HepG2 (cell line): ENCODE data around the gene ERLEC1. TPM values are rescaled to one million over a fixed set of nuclear protein-coding genes. Genes with fewer than 3 reads are reported as not detected.

Experiments
- ATAC-seq: fragments of 200-7000 bp; cut with Tn5 transposase; 3 replicates; pipeline ENCODE4 v1.9.1; 2020; ENCODE audit warnings: mild to moderate bottlenecking, moderate library complexity
- BruUV-seq: library from RNA; stranded (reverse); fragments of 400-500 nt; replicated peaks from 2 replicates; lab custom pipeline; 2021; lab: Mats Ljungman, UMichigan
- CTCF ChIA-PET: fragments of 300-600 bp; formaldehyde crosslinking; extraction: SDS; loops from one replicate; lab custom pipeline; 2021; ENCODE audit warnings: low total read pairs, inconsistent platforms, low intra/inter-chr PET ratio; lab: Yijun Ruan, JAX
- POLR2A ChIA-PET: fragments of 350-600 bp; sonication (Branson Sonifier 250); formaldehyde crosslinking; loops from one replicate; lab custom pipeline; 2020; ENCODE audit warnings: antibody characterized with exemption, inconsistent platforms; lab: Yijun Ruan, JAX
- DNase-seq: peaks from one replicate; pipeline ENCODE4 v3.0.0-alpha.2; 2015; ENCODE audit warnings: low spot score
- FAIRE-seq: peaks from 3 replicates; lab custom pipeline; 2011; peaks lifted over from hg19 to GRCh38; lab: Jason Lieb, UNC
- H2AFZ ChIP-seq: one replicate; pipeline ENCODE4 v1.6.1; 2011; ENCODE audit warnings: low read length, inconsistent platforms
- H3K27ac ChIP-seq: fragments of 300-600 bp; 3 replicates; pipeline ENCODE4 v1.8.0; 2011; ENCODE audit warnings: mixed run types, mild to moderate bottlenecking, mixed read lengths, low read length, inconsistent platforms; ENCODE audit not compliant: insufficient read depth; ENCODE audit errors: extremely low read length
- H3K27me3 ChIP-seq, 2 experiments: fragments of 200-600 bp in 1 of 2; 2 replicates in 1 of 2; 3 replicates in 1 of 2; pipeline versions ENCODE4 v1.6.0 to v1.8.0; 2011; ENCODE audit warnings: low read length in 2 of 2, mild to moderate bottlenecking in 2 of 2, moderate library complexity in 2 of 2, inconsistent platforms in 1 of 2; ENCODE audit not compliant: insufficient read depth in 2 of 2, control insufficient read depth in 1 of 2
- H3K36me3 ChIP-seq, 2 experiments: fragments of 200-600 bp in 1 of 2; replicated peaks in 1 of 2; 2 replicates in 1 of 2; 3 replicates in 1 of 2; pipeline versions ENCODE4 v1.5.1 to v1.8.0; 2011; ENCODE audit warnings: low read length in 2 of 2, inconsistent platforms in 1 of 2; ENCODE audit not compliant: insufficient read depth in 2 of 2, control insufficient read depth in 1 of 2
- H3K4me1 ChIP-seq: 2 replicates; pipeline ENCODE4 v1.5.1; 2012; ENCODE audit warnings: low read length, inconsistent platforms; ENCODE audit not compliant: insufficient read depth
- H3K4me2 ChIP-seq: 2 replicates; pipeline ENCODE4 v1.6.0; 2011; ENCODE audit warnings: low read depth, low read length, inconsistent platforms
- H3K4me3 ChIP-seq, 3 experiments: fragments of 200-600 bp in 1 of 3; sonication (generic), shearing (Covaris generic) in 1 of 3; replicated peaks in 1 of 3; 2 replicates each; pipeline ENCODE4 v1.5.1; 2011 to 2016; ENCODE audit warnings: low read length in 3 of 3, inconsistent platforms in 2 of 3, low read depth in 2 of 3, mild to moderate bottlenecking in 2 of 3, control low read depth in 1 of 3, mixed read lengths in 1 of 3; ENCODE audit not compliant: insufficient read depth in 1 of 3
- H3K79me2 ChIP-seq: one replicate; pipeline ENCODE4 v1.6.1; 2011; ENCODE audit warnings: low read length, inconsistent platforms; ENCODE audit not compliant: insufficient read depth
- H3K9ac ChIP-seq: 2 replicates; pipeline ENCODE4 v1.6.0; 2011; ENCODE audit warnings: mild to moderate bottlenecking, low read depth, low read length, inconsistent platforms; ENCODE audit not compliant: insufficient read depth
- H3K9me3 ChIP-seq: 2 replicates; pipeline ENCODE4 v1.5.1; 2012; ENCODE audit warnings: mild to moderate bottlenecking, low read length
- H4K20me1 ChIP-seq: 2 replicates; pipeline ENCODE4 v1.6.0; 2011; ENCODE audit warnings: inconsistent platforms, mild to moderate bottlenecking, low read length, moderate library complexity; ENCODE audit not compliant: insufficient read depth
- CC2D1A ChIP-seq: sonication (generic); formaldehyde crosslinking; IDR thresholded peaks from 2 replicates; pipeline ENCODE4 v1.8.1; 2023; ENCODE audit warnings: mild to moderate bottlenecking, missing genetic modification reagents
- CENPBD1 ChIP-seq: sonication (generic); formaldehyde crosslinking; IDR thresholded peaks from 2 replicates; pipeline ENCODE4 v1.8.0; 2022; ENCODE audit warnings: missing genetic modification reagents, low read depth, mild to moderate bottlenecking, borderline replicate concordance
- MNT ChIP-seq: fragments of 450-650 bp; IDR thresholded peaks from 2 replicates; pipeline ENCODE4 v1.6.1; 2016
- NFRKB ChIP-seq: fragments of 450-650 bp; IDR thresholded peaks from 2 replicates; pipeline ENCODE4 v1.6.1; 2017
- RCOR2 ChIP-seq: IDR thresholded peaks from 2 replicates; pipeline ENCODE4 v1.6.1; 2016; ENCODE audit warnings: missing biosample characterization, missing genetic modification reagents
- RELA ChIP-seq: sonication (generic); formaldehyde crosslinking; IDR thresholded peaks from 2 replicates; pipeline ENCODE4 v1.4.0; 2020; ENCODE audit warnings: missing genetic modification reagents
- REST ChIP-seq, 2 experiments: IDR thresholded peaks; 2 replicates each; pipeline ENCODE4 v1.6.1; 2011 to 2012; ENCODE audit warnings: low read length in 2 of 2, borderline replicate concordance in 1 of 2, low read depth in 1 of 2, mild to moderate bottlenecking in 1 of 2, moderate library complexity in 1 of 2
- TP53 ChIP-seq: sonication (generic); formaldehyde crosslinking; conservative IDR thresholded peaks from 2 replicates; pipeline ENCODE4 v1.4.0; 2020; ENCODE audit warnings: missing genetic modification reagents
- ZFP1 ChIP-seq: IDR thresholded peaks from 2 replicates; pipeline ENCODE4 v1.6.1; 2016
- ZFP36 ChIP-seq: fragments of 150-350 bp; IDR thresholded peaks from 2 replicates; pipeline ENCODE4 v1.6.1; 2018; ENCODE audit warnings: borderline replicate concordance, low read length, low read depth; ENCODE audit not compliant: partially characterized antibody
- ZNF10 ChIP-seq: sonication (generic); formaldehyde crosslinking; IDR thresholded peaks from 2 replicates; pipeline ENCODE4 v1.4.0; 2020; ENCODE audit warnings: mild to moderate bottlenecking, low read depth, missing genetic modification reagents, borderline replicate concordance
- ZNF232 ChIP-seq: sonication (generic); formaldehyde crosslinking; IDR thresholded peaks from 2 replicates; pipeline ENCODE4 v1.4.0; 2020; ENCODE audit warnings: missing genetic modification reagents, borderline replicate concordance
- ZNF24 ChIP-seq: fragments of 450-650 bp; IDR thresholded peaks from 2 replicates; pipeline ENCODE4 v1.6.1; 2017; ENCODE audit warnings: antibody characterized with exemption, mild to moderate bottlenecking
- ZNF556 ChIP-seq: sonication (generic); formaldehyde crosslinking; IDR thresholded peaks from 2 replicates; pipeline ENCODE4 v1.4.0; 2020; ENCODE audit warnings: mild to moderate bottlenecking, missing genetic modification reagents, borderline replicate concordance
- ZNF598 ChIP-seq: sonication (generic); formaldehyde crosslinking; IDR thresholded peaks from 2 replicates; pipeline ENCODE4 v1.5.1; 2020; ENCODE audit warnings: mild to moderate bottlenecking, missing genetic modification reagents, borderline replicate concordance
- ZNF703 ChIP-seq: sonication (generic); formaldehyde crosslinking; IDR thresholded peaks from 2 replicates; pipeline ENCODE4 v1.5.1; 2020; ENCODE audit warnings: missing genetic modification reagents, mild to moderate bottlenecking, moderate library complexity, borderline replicate concordance
- WGBS: methylation state at CpG from one replicate; pipeline ENCODE4 v1.1.6; 2017; ENCODE audit warnings: low lambda C conversion rate; 5-methylcytosine and 5-hydroxymethylcytosine counted together
- in situ Hi-C: cut with HindIII; loops from 2 replicates; pipeline ENCODE4 v1.10.0; 2017; ENCODE audit warnings: low pct_unique_long_range_greater_than_20kb; ENCODE audit not compliant: extremely low pct_ligation_motif_present
- intact Hi-C: fragments of 100-400 bp; cut with micrococcal nuclease; formaldehyde crosslinking; loops from one replicate; pipeline ENCODE4 v1.10.0; 2022; ENCODE audit not compliant: unreplicated experiment
- polyA plus RNA-seq, 8 experiments: library from polyadenylated mRNA; depleted of rRNA in 3 of 8; stranded (reverse) in 7 of 8; unstranded in 1 of 8; fragments of >200 nt; fragmentation: Illumina TruSeq in 4 of 8; extraction: Trizol in 4 of 8; gene quantifications; 2 replicates each; pipeline versions ENCODE4 v1.2.1 to v1.2.3, GENCODE V29; 2011 to 2016; ENCODE audit warnings: low read depth in 4 of 8, missing spikeins in 1 of 8, mixed read lengths in 1 of 8; ENCODE audit not compliant: insufficient read depth in 1 of 8
- total RNA-seq, 5 experiments: library from RNA; depleted of rRNA; stranded (reverse); fragments of >200 nt; fragmentation: Illumina TruSeq; extraction: Trizol; gene quantifications; 2 replicates each; pipeline ENCODE4 v1.2.3, GENCODE V29; 2016; ENCODE audit warnings: low read depth in 1 of 5
- TF ChIP-seq, protein P1 (sequence below): sonication (generic); formaldehyde crosslinking; conservative IDR thresholded peaks from 2 replicates; pipeline ENCODE4 v1.5.0; 2020; ENCODE audit warnings: missing genetic modification reagents

ERLEC1 gene
- total and polyA plus RNA-seq, 2 of the 13 experiments (the other 11 are each of a cell fraction or from before 2014, with no cell fraction given) = 87.3 to 88.4 TPM

- intact Hi-C loops = loop anchor here (1.0 to 2.0 kb wide), 3 partner anchors 24 to 142 kb away; partner anchors contain the start of genes ASB3 and ERLEC1
- H3K9me3 ChIP-seq = no peaks in the 10 kb centered on the region
- H3K4me2 ChIP-seq = peak overlapping the region; percentile 61
- peak; percentile 13 for ATAC-seq
- peaks cover 53% of the 10 kb centered on the region for H3K4me1 ChIP-seq
- H3K27ac ChIP-seq = peak overlapping the region; percentile 93
- no peak for FAIRE-seq
- H3K36me3 ChIP-seq = no peaks in the 10 kb centered on the region
- in situ Hi-C loops = no loop called here
- H4K20me1 ChIP-seq = no peaks in the 10 kb centered on the region
- TSS peak; percentile 66 for BruUV-seq
- CTCF ChIA-PET = no interaction called here
- peak overlapping the region; percentile 68 for H3K9ac ChIP-seq
- POLR2A ChIA-PET = interaction anchor here (1.0 to 1.2 kb wide), 3 partner anchors 11 to 142 kb away, joined by 4 to 10 read pairs (median 5); partner anchors contain the start of genes ASB3 and ERLEC1
- no peak overlapping the region for H2AFZ ChIP-seq
- DNase-seq = no peak
- H3K4me3 ChIP-seq = peak overlapping the region in 1 of 3 experiments; percentile 16; a peak in 1 of 6 replicates
- no peaks in the 10 kb centered on the region for H3K79me2 ChIP-seq
- H3K27me3 ChIP-seq = no peaks in the 10 kb centered on the region
- 26% methylated on average over 3 of the region's 3 CpGs for WGBS
- TF ChIP-seq MNT (no peak), RCOR2 (CRISPR knock-in tag) (no peak), ZFP1 (CRISPR knock-in tag) (no peak), ZNF24 (0 out of 2 replicates have a peak, but pooled peaks have one; percentile 17), ZFP36 (no peak), TP53 (no peak), CC2D1A (CRISPR knock-in tag) (0 out of 2 replicates have a peak, but pooled peaks have one; percentile 19), CENPBD1 (CRISPR knock-in tag) (no peak), ZNF598 (CRISPR knock-in tag) (0 out of 2 replicates have a peak, but pooled peaks have one; percentile 38), ZNF232 (CRISPR knock-in tag) (no peak), NFRKB (no peak), ZNF703 (no peak; the same call in 1 of the 2 replicates), RELA (CRISPR knock-in tag) (no peak), ZNF556 (CRISPR knock-in tag) (no peak), ZNF10 (no peak), REST (IDR thresholded peaks at IDR 0.05; ENCODE audit: borderline replicate concordance in 1 of 2, low read depth in 1 of 2, low read length in 2 of 2) (no peak)
- TF ChIP-seq, protein P1, sequence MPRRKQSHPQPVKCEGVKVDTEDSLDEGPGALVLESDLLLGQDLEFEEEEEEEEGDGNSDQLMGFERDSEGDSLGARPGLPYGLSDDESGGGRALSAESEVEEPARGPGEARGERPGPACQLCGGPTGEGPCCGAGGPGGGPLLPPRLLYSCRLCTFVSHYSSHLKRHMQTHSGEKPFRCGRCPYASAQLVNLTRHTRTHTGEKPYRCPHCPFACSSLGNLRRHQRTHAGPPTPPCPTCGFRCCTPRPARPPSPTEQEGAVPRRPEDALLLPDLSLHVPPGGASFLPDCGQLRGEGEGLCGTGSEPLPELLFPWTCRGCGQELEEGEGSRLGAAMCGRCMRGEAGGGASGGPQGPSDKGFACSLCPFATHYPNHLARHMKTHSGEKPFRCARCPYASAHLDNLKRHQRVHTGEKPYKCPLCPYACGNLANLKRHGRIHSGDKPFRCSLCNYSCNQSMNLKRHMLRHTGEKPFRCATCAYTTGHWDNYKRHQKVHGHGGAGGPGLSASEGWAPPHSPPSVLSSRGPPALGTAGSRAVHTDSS (CRISPR knock-in tag) = no peak
Observed at GRCh38 chr2:53827398-53828175, 40.7 kb downstream of the ERLEC1 start.
